Mesenchymal stem cell (in vitro differentiated cells and primary cell): ENCODE data around the gene GRM7.

Experiments
- DNase-seq: peaks from one replicate; pipeline ENCODE4 v3.0.0-alpha.2; 2013
- H2AFZ ChIP-seq: one replicate; pipeline ENCODE4 v1.6.1; 2013; ENCODE audit warnings: low read depth, mild to moderate bottlenecking, control low read depth, inconsistent platforms, low read length, moderate library complexity
- H2AK5ac ChIP-seq: 2 replicates; pipeline ENCODE4 v1.6.1; 2013; ENCODE audit warnings: low read length, moderate library complexity, mild to moderate bottlenecking, inconsistent platforms; ENCODE audit not compliant: severe bottlenecking
- H2BK120ac ChIP-seq: one replicate; pipeline ENCODE4 v1.6.1; 2013; ENCODE audit warnings: low read depth, mild to moderate bottlenecking, inconsistent platforms, low read length, moderate library complexity
- H2BK12ac ChIP-seq, 2 experiments: one replicate each; pipeline ENCODE4 v1.6.1; 2013; ENCODE audit warnings: inconsistent platforms in 2 of 2, low read length in 2 of 2, mild to moderate bottlenecking in 2 of 2, moderate library complexity in 2 of 2, control low read depth in 1 of 2
- H2BK15ac ChIP-seq: one replicate; pipeline ENCODE4 v1.6.1; 2013; ENCODE audit warnings: mild to moderate bottlenecking, low read depth, inconsistent platforms; ENCODE audit not compliant: poor library complexity, severe bottlenecking
- H2BK5ac ChIP-seq: 2 replicates; pipeline ENCODE4 v1.6.1; 2013; ENCODE audit warnings: low read depth, mild to moderate bottlenecking, low read length, control low read depth, inconsistent platforms; ENCODE audit not compliant: poor library complexity, severe bottlenecking
- H3K14ac ChIP-seq, 2 experiments: one replicate each; pipeline ENCODE4 v1.6.1; 2013; ENCODE audit warnings: inconsistent platforms in 2 of 2, low read length in 2 of 2, control low read depth in 1 of 2, mild to moderate bottlenecking in 1 of 2, moderate library complexity in 1 of 2
- H3K18ac ChIP-seq, 2 experiments: one replicate each; pipeline ENCODE4 v1.6.1; 2013; ENCODE audit warnings: inconsistent platforms in 2 of 2, low read length in 2 of 2, control low read depth in 1 of 2, low read depth in 1 of 2, mild to moderate bottlenecking in 1 of 2
- H3K23ac ChIP-seq, 2 experiments: one replicate each; pipeline ENCODE4 v1.6.1; 2013; ENCODE audit warnings: inconsistent platforms in 2 of 2, low read length in 2 of 2, mild to moderate bottlenecking in 2 of 2, moderate library complexity in 2 of 2, control low read depth in 1 of 2
- H3K27ac ChIP-seq: 2 replicates; pipeline ENCODE4 v1.5.1; 2013; ENCODE audit warnings: mild to moderate bottlenecking, moderate library complexity, low read length, control low read depth, inconsistent platforms; ENCODE audit not compliant: poor library complexity, severe bottlenecking
- H3K27me3 ChIP-seq, 2 experiments: 2 replicates each; pipeline versions ENCODE4 v1.6.1 to v1.7.0; 2013; ENCODE audit warnings: low read length in 2 of 2, mild to moderate bottlenecking in 2 of 2, moderate library complexity in 2 of 2, control low read depth in 1 of 2, inconsistent platforms in 1 of 2; ENCODE audit not compliant: control insufficient read depth in 1 of 2, insufficient read depth in 1 of 2
- H3K36me3 ChIP-seq, 2 experiments: 2 replicates each; pipeline versions ENCODE4 v1.6.1 to v1.7.0; 2013; ENCODE audit warnings: low read length in 2 of 2, control low read depth in 1 of 2, inconsistent platforms in 1 of 2, low read depth in 1 of 2, mild to moderate bottlenecking in 1 of 2; ENCODE audit not compliant: insufficient read depth in 2 of 2, control insufficient read depth in 1 of 2
- H3K4ac ChIP-seq, 2 experiments: one replicate each; pipeline ENCODE4 v1.6.1; 2013; ENCODE audit warnings: inconsistent platforms in 2 of 2, low read length in 2 of 2, mild to moderate bottlenecking in 2 of 2, moderate library complexity in 2 of 2, control low read depth in 1 of 2, low read depth in 1 of 2
- H3K4me1 ChIP-seq: 2 replicates; pipeline ENCODE4 v1.6.1; 2013; ENCODE audit warnings: low read depth, low read length, control low read depth; ENCODE audit not compliant: control insufficient read depth, insufficient read depth
- H3K4me2 ChIP-seq: 2 replicates; pipeline ENCODE4 v1.6.1; 2013; ENCODE audit warnings: low read length, mild to moderate bottlenecking, inconsistent platforms; ENCODE audit not compliant: poor library complexity, severe bottlenecking
- H3K4me3 ChIP-seq, 2 experiments: 2 replicates each; pipeline versions ENCODE4 v1.5.1 to v1.7.0; 2013; ENCODE audit warnings: low read length in 2 of 2, mild to moderate bottlenecking in 2 of 2, control low read depth in 1 of 2, low read depth in 1 of 2; ENCODE audit not compliant: insufficient read depth in 1 of 2
- H3K79me1 ChIP-seq: replicated peaks from 2 replicates; pipeline ENCODE4 v1.6.1; 2013; ENCODE audit warnings: mild to moderate bottlenecking, control low read depth, low read length, inconsistent platforms; ENCODE audit not compliant: poor library complexity, severe bottlenecking
- H3K9ac ChIP-seq: 2 replicates; pipeline ENCODE4 v1.7.0; 2013; ENCODE audit warnings: mild to moderate bottlenecking, low read length, moderate library complexity
- H3K9me3 ChIP-seq: 2 replicates; pipeline ENCODE4 v1.7.0; 2013; ENCODE audit warnings: mild to moderate bottlenecking, low read length; ENCODE audit not compliant: control insufficient read depth
- H4K8ac ChIP-seq: one replicate; pipeline ENCODE4 v1.6.1; 2013; ENCODE audit warnings: inconsistent platforms, mild to moderate bottlenecking, low read length, moderate library complexity
- H4K91ac ChIP-seq: one replicate; pipeline ENCODE4 v1.6.1; 2013; ENCODE audit warnings: mild to moderate bottlenecking, low read length, inconsistent platforms
- WGBS: methylation state at CpG from one replicate; pipeline ENCODE4 v1.1.7; 2013; ENCODE audit warnings: mixed read lengths; 5-methylcytosine and 5-hydroxymethylcytosine counted together

The GRM7 gene

GRCh38 chr3:7275396-7275795 is 414.5 kb downstream of the GRM7 start:
- Histone ChIP-seq H3K14ac (no peak overlapping the region), H3K4me1 (no peaks in the 10 kb centered on the region), H3K9ac (no peak overlapping the region), H3K27ac (no peak overlapping the region), H2AK5ac (no peak overlapping the region), H3K18ac (no peak overlapping the region), H4K8ac (no peak overlapping the region), H3K4ac (no peak overlapping the region), H3K79me1 (no peaks in the 10 kb centered on the region), H2BK15ac (no peak overlapping the region), H3K4me2 (no peak overlapping the region), H3K4me3 (no peak overlapping the region), H2AFZ (no peak overlapping the region), H3K27me3 (no peaks in the 10 kb centered on the region), H2BK120ac (no peak overlapping the region), H3K36me3 (no peaks in the 10 kb centered on the region), H2BK12ac (no peak overlapping the region), H3K9me3 (peaks cover 5% of the 10 kb centered on the region), H2BK5ac (no peak overlapping the region), H4K91ac (no peak overlapping the region), H3K23ac (no peak overlapping the region)
- DNase-seq: no peak
- WGBS: no CpG with 5 or more reads among the region's 2 CpGs

- Histone ChIP-seq H3K36me3 (no peaks in the 10 kb centered on the region), H3K9ac (no peak overlapping the region), H2BK5ac (no peak overlapping the region), H3K18ac (no peak overlapping the region), H2BK120ac (no peak overlapping the region), H3K4me3 (no peak overlapping the region), H3K27ac (no peak overlapping the region), H3K14ac (no peak overlapping the region), H3K79me1 (no peaks in the 10 kb centered on the region), H3K4ac (no peak overlapping the region), H2BK12ac (no peak overlapping the region), H2AK5ac (no peak overlapping the region), H4K91ac (no peak overlapping the region), H3K4me1 (no peaks in the 10 kb centered on the region), H3K9me3 (peaks cover 2% of the 10 kb centered on the region), H3K23ac (no peak overlapping the region), H2AFZ (no peak overlapping the region), H2BK15ac (no peak overlapping the region), H4K8ac (no peak overlapping the region), H3K27me3 (no peaks in the 10 kb centered on the region), H3K4me2 (no peak overlapping the region)
- 100% methylated on average over 3 of the region's 4 CpGs for WGBS
- DNase-seq: no peak
These were observed 419.4 kb downstream of the GRM7 start for GRCh38 chr3:7280318-7280717.

GRCh38 chr3:7282988-7283387 is 422.1 kb downstream of the GRM7 start:
- no peaks in the 10 kb centered on the region for H3K36me3 ChIP-seq
- H3K4ac ChIP-seq: no peak overlapping the region
- 55% methylated on average over 3 of the region's 4 CpGs for WGBS
- DNase-seq: peak; percentile 51
- no peak overlapping the region for H4K91ac ChIP-seq
- H2BK5ac ChIP-seq: no peak overlapping the region
- H2BK15ac ChIP-seq: no peak overlapping the region
- no peak overlapping the region for H3K23ac ChIP-seq
- peak overlapping the region; percentile 37 for H3K27ac ChIP-seq
- H3K79me1 ChIP-seq: no peaks in the 10 kb centered on the region
- H3K27me3 ChIP-seq: no peaks in the 10 kb centered on the region
- no peak overlapping the region for H2AFZ ChIP-seq
- no peak overlapping the region for H3K4me3 ChIP-seq
- no peak overlapping the region for H3K9ac ChIP-seq
- H3K9me3 ChIP-seq: no peaks in the 10 kb centered on the region
- H2AK5ac ChIP-seq: no peak overlapping the region
- H4K8ac ChIP-seq: no peak overlapping the region
- no peak overlapping the region for H2BK120ac ChIP-seq
- no peak overlapping the region for H3K14ac ChIP-seq
- no peaks in the 10 kb centered on the region for H3K4me1 ChIP-seq
- H2BK12ac ChIP-seq: no peak overlapping the region
- H3K18ac ChIP-seq: no peak overlapping the region
- no peak overlapping the region for H3K4me2 ChIP-seq

GRCh38 chr3:7285505-7285904 is 424.6 kb downstream of the GRM7 start:
- no peaks in the 10 kb centered on the region for H3K27me3 ChIP-seq
- H4K91ac ChIP-seq: no peak overlapping the region
- H4K8ac ChIP-seq: no peak overlapping the region
- DNase-seq: no peak
- no peak overlapping the region for H3K4me3 ChIP-seq
- H2AFZ ChIP-seq: no peak overlapping the region
- H3K18ac ChIP-seq: no peak overlapping the region
- no peaks in the 10 kb centered on the region for H3K79me1 ChIP-seq
- H2BK15ac ChIP-seq: no peak overlapping the region
- no peak overlapping the region for H2BK120ac ChIP-seq
- no peak overlapping the region for H2AK5ac ChIP-seq
- H3K23ac ChIP-seq: no peak overlapping the region
- H2BK12ac ChIP-seq: no peak overlapping the region
- H3K27ac ChIP-seq: no peak overlapping the region
- WGBS: 100% methylated on average over 1 of the region's 3 CpGs
- no peak overlapping the region for H2BK5ac ChIP-seq
- no peaks in the 10 kb centered on the region for H3K4me1 ChIP-seq
- no peak overlapping the region for H3K9ac ChIP-seq
- no peaks in the 10 kb centered on the region for H3K9me3 ChIP-seq
- H3K14ac ChIP-seq: no peak overlapping the region
- no peaks in the 10 kb centered on the region for H3K36me3 ChIP-seq
- H3K4me2 ChIP-seq: no peak overlapping the region
- no peak overlapping the region for H3K4ac ChIP-seq
